HEK293 (cell line): ENCODE results near the gene ZNF433.

ENCODE experiments used
- EGR2 ChIP-seq: fragments of 450-650 bp; formaldehyde crosslinking; IDR thresholded peaks from 2 replicates; pipeline ENCODE4 v1.5.1; 2016; ENCODE audit warnings: low read depth, missing biosample characterization, missing genetic modification characterization
- FEZF1 ChIP-seq: fragments of 450-650 bp; formaldehyde crosslinking; IDR thresholded peaks from 2 replicates; pipeline ENCODE4 v1.5.1; 2016; ENCODE audit warnings: missing biosample characterization, missing genetic modification characterization
- HOXA7 ChIP-seq: sonication (generic); formaldehyde crosslinking; IDR thresholded peaks from 2 replicates; pipeline ENCODE4 v1.8.1; 2022; ENCODE audit warnings: missing genetic modification reagents, borderline replicate concordance
- KLF1 ChIP-seq: fragments of 450-650 bp; formaldehyde crosslinking; IDR thresholded peaks from 2 replicates; pipeline ENCODE4 v1.5.1; 2016; ENCODE audit warnings: missing biosample characterization, missing genetic modification characterization
- KLF10 ChIP-seq: fragments of 450-650 bp; IDR thresholded peaks from 2 replicates; pipeline ENCODE4 v1.5.1; 2018; ENCODE audit warnings: missing biosample characterization, mild to moderate bottlenecking, missing genetic modification characterization
- KLF16 ChIP-seq: fragments of 450-650 bp; formaldehyde crosslinking; IDR thresholded peaks from 2 replicates; pipeline ENCODE4 v1.5.1; 2017; ENCODE audit warnings: missing biosample characterization, missing genetic modification characterization
- KLF17 ChIP-seq: fragments of 450-650 bp; formaldehyde crosslinking; IDR thresholded peaks from 2 replicates; pipeline ENCODE4 v1.5.1; 2016; ENCODE audit warnings: missing biosample characterization, missing genetic modification characterization
- MZF1 ChIP-seq: fragments of 450-650 bp; formaldehyde crosslinking; IDR thresholded peaks from 2 replicates; pipeline ENCODE4 v1.5.1; 2017; ENCODE audit warnings: missing biosample characterization, missing genetic modification characterization, borderline replicate concordance
- PRDM4 ChIP-seq: fragments of 450-650 bp; formaldehyde crosslinking; IDR thresholded peaks from 2 replicates; pipeline ENCODE4 v1.5.1; 2017; ENCODE audit warnings: missing biosample characterization, missing genetic modification characterization
- RBAK ChIP-seq: fragments of 450-650 bp; formaldehyde crosslinking; IDR thresholded peaks from 2 replicates; pipeline ENCODE4 v1.5.1; 2016; ENCODE audit warnings: missing biosample characterization, missing genetic modification characterization
- ZBTB6 ChIP-seq: fragments of 450-650 bp; formaldehyde crosslinking; IDR thresholded peaks from 2 replicates; pipeline ENCODE4 v1.5.1; 2017; ENCODE audit warnings: missing biosample characterization, missing genetic modification characterization
- ZBTB7A ChIP-seq: fragments of 450-650 bp; formaldehyde crosslinking; IDR thresholded peaks from 2 replicates; pipeline ENCODE4 v1.5.1; 2016; ENCODE audit warnings: low read depth, missing biosample characterization, missing genetic modification characterization
- ZNF132 ChIP-seq: fragments of 450-650 bp; formaldehyde crosslinking; IDR thresholded peaks from 2 replicates; pipeline ENCODE4 v1.5.1; 2017; ENCODE audit warnings: missing biosample characterization, missing genetic modification characterization, borderline replicate concordance
- ZNF140 ChIP-seq: fragments of 450-650 bp; formaldehyde crosslinking; IDR thresholded peaks from 2 replicates; pipeline ENCODE4 v1.5.1; 2016; ENCODE audit warnings: missing biosample characterization, missing genetic modification characterization
- ZNF18 ChIP-seq: fragments of 450-650 bp; formaldehyde crosslinking; IDR thresholded peaks from 2 replicates; pipeline ENCODE4 v1.5.1; 2016; ENCODE audit warnings: missing biosample characterization, missing genetic modification characterization
- ZNF248 ChIP-seq: fragments of 450-650 bp; formaldehyde crosslinking; IDR thresholded peaks from 2 replicates; pipeline ENCODE4 v1.5.1; 2017; ENCODE audit warnings: missing biosample characterization, missing genetic modification characterization
- ZNF350 ChIP-seq: fragments of 450-650 bp; formaldehyde crosslinking; IDR thresholded peaks from 2 replicates; pipeline ENCODE4 v1.5.0; 2017; ENCODE audit warnings: missing biosample characterization, mild to moderate bottlenecking, missing genetic modification characterization
- ZNF354C ChIP-seq: fragments of 450-650 bp; formaldehyde crosslinking; IDR thresholded peaks from 2 replicates; pipeline ENCODE4 v1.5.1; 2016; ENCODE audit warnings: missing biosample characterization, missing genetic modification characterization, low read depth, borderline replicate concordance
- ZNF366 ChIP-seq: fragments of 450-650 bp; formaldehyde crosslinking; conservative IDR thresholded peaks from 2 replicates; pipeline ENCODE4 v1.5.1; 2016; ENCODE audit warnings: missing biosample characterization, missing genetic modification characterization
- ZNF423 ChIP-seq: fragments of 450-650 bp; formaldehyde crosslinking; IDR thresholded peaks from 2 replicates; pipeline ENCODE4 v1.5.1; 2016; ENCODE audit warnings: missing biosample characterization, missing genetic modification characterization
- ZNF426 ChIP-seq: fragments of 450-650 bp; formaldehyde crosslinking; IDR thresholded peaks from 2 replicates; pipeline ENCODE4 v1.5.1; 2017; ENCODE audit warnings: missing biosample characterization, missing genetic modification characterization, mild to moderate bottlenecking, inconsistent platforms, moderate library complexity
- ZNF544 ChIP-seq: fragments of 450-650 bp; formaldehyde crosslinking; IDR thresholded peaks from 2 replicates; pipeline ENCODE4 v1.5.0; 2017; ENCODE audit warnings: missing biosample characterization, missing genetic modification characterization
- ZNF548 ChIP-seq: fragments of 450-650 bp; formaldehyde crosslinking; IDR thresholded peaks from 2 replicates; pipeline ENCODE4 v1.5.1; 2016; ENCODE audit warnings: missing biosample characterization, missing genetic modification characterization
- ZNF549 ChIP-seq: fragments of 450-650 bp; IDR thresholded peaks from 2 replicates; pipeline ENCODE4 v1.5.1; 2018; ENCODE audit warnings: missing biosample characterization, missing genetic modification characterization, mild to moderate bottlenecking, inconsistent platforms, moderate library complexity
- ZNF560 ChIP-seq: fragments of 450-650 bp; formaldehyde crosslinking; IDR thresholded peaks from 2 replicates; pipeline ENCODE4 v1.5.1; 2017; ENCODE audit warnings: missing biosample characterization, missing genetic modification characterization, borderline replicate concordance
- ZNF600 ChIP-seq: fragments of 450-650 bp; formaldehyde crosslinking; IDR thresholded peaks from 2 replicates; pipeline ENCODE4 v1.5.1; 2016; ENCODE audit warnings: missing biosample characterization, missing genetic modification characterization
- ZNF624 ChIP-seq: fragments of 450-650 bp; formaldehyde crosslinking; IDR thresholded peaks from 2 replicates; pipeline ENCODE4 v1.5.1; 2017; ENCODE audit warnings: missing biosample characterization, missing genetic modification characterization
- ZNF626 ChIP-seq: fragments of 450-650 bp; sonication (Bioruptor Pico); formaldehyde crosslinking; IDR thresholded peaks from 2 replicates; pipeline ENCODE4 v1.5.1; 2018; ENCODE audit warnings: missing biosample characterization, missing genetic modification characterization, inconsistent platforms
- ZNF670 ChIP-seq: fragments of 450-650 bp; formaldehyde crosslinking; IDR thresholded peaks from 2 replicates; pipeline ENCODE4 v1.5.1; 2016; ENCODE audit warnings: missing biosample characterization, missing genetic modification characterization, low read depth
- ZNF747 ChIP-seq: fragments of 450-650 bp; formaldehyde crosslinking; IDR thresholded peaks from 2 replicates; pipeline ENCODE4 v1.5.1; 2016; ENCODE audit warnings: missing biosample characterization, missing genetic modification characterization
- ZNF768 ChIP-seq: fragments of 450-650 bp; formaldehyde crosslinking; IDR thresholded peaks from 2 replicates; pipeline ENCODE4 v1.5.1; 2018; ENCODE audit warnings: missing biosample characterization, mild to moderate bottlenecking, missing genetic modification characterization
- ZNF791 ChIP-seq: fragments of 450-650 bp; formaldehyde crosslinking; IDR thresholded peaks from 2 replicates; pipeline ENCODE4 v1.5.1; 2016; ENCODE audit warnings: missing biosample characterization, missing genetic modification characterization
- ZNF792 ChIP-seq: fragments of 450-650 bp; formaldehyde crosslinking; IDR thresholded peaks from 2 replicates; pipeline ENCODE4 v1.5.1; 2016; ENCODE audit warnings: missing biosample characterization, missing genetic modification characterization
- TF ChIP-seq, protein P1 (sequence below): fragments of 450-650 bp; formaldehyde crosslinking; IDR thresholded peaks from 2 replicates; pipeline ENCODE4 v1.5.1; 2016; ENCODE audit warnings: missing biosample characterization, missing genetic modification characterization

ZNF433 gene

DNA sequence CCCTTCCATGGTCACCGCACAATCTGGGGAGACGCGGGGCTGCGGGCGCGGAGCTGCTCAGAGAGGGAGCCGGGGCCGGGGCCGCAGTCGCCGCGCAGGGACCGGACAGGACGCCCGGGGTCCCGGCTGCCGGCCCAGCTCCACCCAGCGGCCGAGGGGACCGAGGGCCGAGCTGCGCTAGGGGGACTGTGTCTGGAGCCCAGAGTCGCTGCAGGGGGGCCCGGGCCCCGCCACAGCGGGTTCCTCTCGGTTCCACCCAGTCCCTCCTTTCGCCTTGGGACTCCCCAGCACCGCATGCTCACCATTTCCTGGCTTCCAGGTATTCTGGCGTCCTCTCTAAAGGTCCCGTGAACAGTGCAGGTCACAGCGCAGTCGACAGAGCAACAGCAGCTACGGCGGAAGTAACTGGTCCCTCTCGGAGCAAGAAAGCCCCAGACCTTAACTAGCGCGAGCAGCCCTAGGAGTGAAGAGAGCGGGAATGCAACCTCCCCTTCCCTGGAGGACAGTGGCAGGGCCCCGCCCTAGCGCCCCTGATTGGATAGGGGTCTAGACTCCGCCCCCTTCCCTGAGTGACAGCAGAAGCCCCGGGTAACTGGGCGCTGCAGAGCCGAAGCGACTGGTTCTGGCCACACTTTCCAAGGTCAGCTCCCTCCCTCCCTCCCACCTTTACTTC, 17.2 kb upstream of the ZNF433 start, which contains the start of gene ZNF878 (continued):
- TF ChIP-seq ZNF18 (tag by site-specific recombination): no peak
- TF ChIP-seq ZNF132 (tag by site-specific recombination): no peak
- TF ChIP-seq KLF10 (tag by site-specific recombination): no peak
- no peak for TF ChIP-seq FEZF1
- TF ChIP-seq HOXA7 (CRISPR knock-in tag): no peak
- TF ChIP-seq ZNF560: no peak
- TF ChIP-seq PRDM4 (tag by site-specific recombination): no peak
- no peak for TF ChIP-seq ZNF350 (tag by site-specific recombination)
- no peak for TF ChIP-seq ZNF366 (tag by site-specific recombination)
- TF ChIP-seq RBAK (tag by site-specific recombination): no peak
- TF ChIP-seq ZNF248 (tag by site-specific recombination): no peak
- TF ChIP-seq ZNF426 (tag by site-specific recombination): no peak
- TF ChIP-seq ZNF768 (tag by site-specific recombination): no peak
- TF ChIP-seq ZNF549 (tag by site-specific recombination): no peak
- no peak for TF ChIP-seq ZBTB7A (tag by site-specific recombination)
- TF ChIP-seq ZNF747: no peak
- no peak for TF ChIP-seq ZNF792 (tag by site-specific recombination)
- no peak for TF ChIP-seq ZNF626 (tag by site-specific recombination)
- no peak for TF ChIP-seq ZNF791 (tag by site-specific recombination)
- TF ChIP-seq ZNF423: no peak
- TF ChIP-seq MZF1 (tag by site-specific recombination): no peak
- TF ChIP-seq ZNF670: no peak
- TF ChIP-seq ZNF544: no peak
- no peak for TF ChIP-seq EGR2 (tag by site-specific recombination)
- TF ChIP-seq ZNF600 (tag by site-specific recombination): no peak
- TF ChIP-seq KLF17 (tag by site-specific recombination): no peak
- no peak for TF ChIP-seq ZNF548
- TF ChIP-seq, protein P1, sequence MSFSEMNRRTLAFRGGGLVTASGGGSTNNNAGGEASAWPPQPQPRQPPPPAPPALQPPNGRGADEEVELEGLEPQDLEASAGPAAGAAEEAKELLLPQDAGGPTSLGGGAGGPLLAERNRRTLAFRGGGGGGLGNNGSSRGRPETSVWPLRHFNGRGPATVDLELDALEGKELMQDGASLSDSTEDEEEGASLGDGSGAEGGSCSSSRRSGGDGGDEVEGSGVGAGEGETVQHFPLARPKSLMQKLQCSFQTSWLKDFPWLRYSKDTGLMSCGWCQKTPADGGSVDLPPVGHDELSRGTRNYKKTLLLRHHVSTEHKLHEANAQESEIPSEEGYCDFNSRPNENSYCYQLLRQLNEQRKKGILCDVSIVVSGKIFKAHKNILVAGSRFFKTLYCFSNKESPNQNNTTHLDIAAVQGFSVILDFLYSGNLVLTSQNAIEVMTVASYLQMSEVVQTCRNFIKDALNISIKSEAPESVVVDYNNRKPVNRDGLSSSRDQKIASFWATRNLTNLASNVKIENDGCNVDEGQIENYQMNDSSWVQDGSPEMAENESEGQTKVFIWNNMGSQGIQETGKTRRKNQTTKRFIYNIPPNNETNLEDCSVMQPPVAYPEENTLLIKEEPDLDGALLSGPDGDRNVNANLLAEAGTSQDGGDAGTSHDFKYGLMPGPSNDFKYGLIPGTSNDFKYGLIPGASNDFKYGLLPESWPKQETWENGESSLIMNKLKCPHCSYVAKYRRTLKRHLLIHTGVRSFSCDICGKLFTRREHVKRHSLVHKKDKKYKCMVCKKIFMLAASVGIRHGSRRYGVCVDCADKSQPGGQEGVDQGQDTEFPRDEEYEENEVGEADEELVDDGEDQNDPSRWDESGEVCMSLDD (tag by site-specific recombination): no peak
- TF ChIP-seq ZNF140 (tag by site-specific recombination): no peak
- no peak for TF ChIP-seq ZNF354C
- no peak for TF ChIP-seq ZNF624 (tag by site-specific recombination)
- TF ChIP-seq ZBTB6 (tag by site-specific recombination): no peak
- TF ChIP-seq KLF1 (tag by site-specific recombination): no peak
- no peak for TF ChIP-seq KLF16 (tag by site-specific recombination)
